HG03175 (cell line): ENCODE results near the gene ARSG.

Source experiments
- ATAC-seq: cut with Tn5 transposase; IDR thresholded peaks from one replicate; pipeline ENCODE4 v1.9.1; 2021; ENCODE audit warnings: mild to moderate bottlenecking, moderate library complexity; ENCODE audit not compliant: unreplicated experiment

The ARSG gene

DNA sequence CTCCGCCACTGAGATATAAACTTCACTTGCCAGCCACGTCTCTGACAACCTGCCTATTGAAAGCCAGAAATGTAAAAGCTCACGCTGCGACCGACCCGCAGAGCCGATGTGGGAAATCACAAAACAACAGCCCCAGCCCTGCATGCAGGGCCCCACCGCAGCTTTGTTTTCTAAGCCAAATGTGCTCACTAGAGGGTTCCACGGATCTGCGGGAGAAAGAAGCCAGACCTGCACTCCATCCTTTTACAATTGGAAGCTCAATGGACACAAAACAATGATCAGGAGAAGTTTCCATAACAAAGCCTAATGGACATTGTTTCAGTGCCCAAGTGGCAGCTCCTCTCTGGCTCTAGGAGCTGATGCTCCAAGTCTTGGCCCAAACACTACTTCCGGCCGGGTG, 132.9 kb downstream of the ARSG start:
- ATAC-seq, result no peak

DNA sequence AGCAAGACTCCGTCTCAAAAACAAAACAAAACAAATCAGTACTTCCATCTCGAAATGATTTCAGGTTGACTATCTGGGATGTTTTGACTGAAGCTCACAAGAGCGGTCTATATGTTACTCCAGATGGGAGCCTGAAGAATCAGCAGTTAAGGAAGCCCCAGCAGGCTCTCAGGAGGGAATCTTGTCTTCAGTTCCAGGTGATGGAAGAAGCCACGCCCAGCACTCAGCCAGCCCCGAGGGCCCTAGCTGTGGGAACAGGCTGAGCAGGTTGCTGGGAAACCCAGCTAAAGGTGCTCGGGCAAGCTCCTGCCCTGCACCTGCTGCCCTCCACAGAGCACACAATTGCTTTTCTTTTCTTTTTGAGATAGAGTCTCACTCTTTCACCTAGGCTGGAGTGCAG, 133.6 kb downstream of the ARSG start:
- no peak for ATAC-seq

DNA sequence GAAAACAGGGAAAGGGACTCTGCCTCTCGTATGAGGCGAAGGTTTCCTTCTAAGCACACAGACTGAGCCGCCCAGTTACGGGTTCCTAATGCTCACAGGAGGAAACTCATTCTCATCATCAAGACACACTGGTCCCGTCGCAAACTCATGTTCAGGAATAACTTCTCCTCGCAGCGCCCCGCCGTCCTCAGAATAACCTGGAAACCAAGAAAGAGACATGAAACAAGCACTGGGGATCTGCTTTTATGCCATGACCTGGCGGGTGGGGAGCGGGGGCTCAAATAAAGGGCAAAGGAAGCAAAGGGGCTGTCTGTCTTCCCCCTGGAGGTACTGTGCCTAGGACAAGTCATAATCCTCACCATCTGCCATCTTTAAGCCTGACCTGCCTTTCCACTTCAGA, 134.7 kb downstream of the ARSG start:
- ATAC-seq, result no peak

DNA sequence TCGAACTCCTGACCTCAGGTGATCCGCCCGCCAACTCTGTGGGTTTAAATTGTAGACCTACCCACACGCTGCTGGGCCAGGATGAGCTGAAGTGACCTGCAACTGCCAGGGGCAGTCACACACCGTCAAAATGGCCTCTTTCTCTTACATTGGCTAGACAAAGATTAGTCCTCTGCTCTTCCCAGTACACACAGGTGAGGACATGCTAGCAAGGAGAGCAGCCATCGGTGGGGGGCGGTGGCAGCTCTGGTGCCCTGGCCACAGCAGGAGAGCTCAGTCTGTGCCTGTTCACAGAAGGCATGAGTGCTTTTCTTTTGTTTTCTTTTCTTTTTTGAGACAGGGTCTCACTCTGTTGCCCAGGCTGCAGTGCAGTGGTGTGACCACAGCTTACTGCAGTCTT, 136.3 kb downstream of the ARSG start:
- ATAC-seq, result no peak

DNA sequence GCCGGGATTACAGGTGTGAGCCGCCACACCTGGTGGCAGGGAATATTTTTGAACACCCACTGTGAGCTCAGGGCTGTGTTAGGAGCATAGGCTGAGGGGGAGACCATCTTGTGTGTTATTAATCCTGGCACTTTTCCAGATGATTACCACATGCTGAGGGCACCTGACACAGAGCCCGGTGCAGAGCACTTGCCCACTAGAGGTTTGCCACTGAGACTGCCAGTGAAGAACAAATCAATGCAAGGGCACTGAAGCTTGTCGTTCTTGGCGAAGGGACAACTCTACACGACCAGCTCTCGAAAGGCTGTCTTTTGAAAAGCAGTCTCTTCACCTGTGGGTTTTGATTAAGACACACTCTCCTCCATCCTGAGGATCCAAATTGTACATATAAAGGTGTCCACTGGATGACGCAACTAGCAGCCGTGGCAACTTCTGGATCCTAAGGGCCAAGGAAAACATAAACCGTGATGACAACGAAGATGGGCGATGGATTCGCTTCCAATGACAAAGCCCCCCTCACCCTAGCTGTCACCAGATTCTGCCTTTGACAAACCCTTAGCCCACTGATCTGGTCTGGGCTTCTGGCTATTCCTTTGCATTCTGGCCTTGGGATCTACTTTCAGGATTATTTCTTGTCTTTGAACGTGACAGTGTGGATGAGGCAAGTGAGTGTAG, 137.3 kb downstream of the ARSG start:
- no peak for ATAC-seq

DNA sequence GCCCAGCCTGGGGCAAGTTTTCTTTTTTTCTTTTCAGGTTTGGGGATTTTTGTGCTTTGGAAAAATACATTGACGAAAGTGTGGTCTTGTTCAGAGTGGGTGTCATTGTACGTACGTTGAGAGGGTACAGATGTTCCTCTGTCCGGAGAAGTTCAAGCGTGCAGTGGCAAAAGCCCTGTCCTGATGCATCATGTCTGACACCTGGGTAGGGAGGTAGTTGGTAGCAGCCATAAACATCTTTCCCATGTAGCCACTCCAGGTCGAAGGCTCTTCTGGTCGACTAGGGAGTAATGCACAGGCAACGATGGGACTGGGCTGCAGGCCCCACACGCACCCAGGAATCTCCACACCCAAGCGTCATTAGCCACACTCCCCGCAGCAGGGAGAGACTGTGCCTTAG, 138.6 kb downstream of the ARSG start:
- ATAC-seq, result no peak

DNA sequence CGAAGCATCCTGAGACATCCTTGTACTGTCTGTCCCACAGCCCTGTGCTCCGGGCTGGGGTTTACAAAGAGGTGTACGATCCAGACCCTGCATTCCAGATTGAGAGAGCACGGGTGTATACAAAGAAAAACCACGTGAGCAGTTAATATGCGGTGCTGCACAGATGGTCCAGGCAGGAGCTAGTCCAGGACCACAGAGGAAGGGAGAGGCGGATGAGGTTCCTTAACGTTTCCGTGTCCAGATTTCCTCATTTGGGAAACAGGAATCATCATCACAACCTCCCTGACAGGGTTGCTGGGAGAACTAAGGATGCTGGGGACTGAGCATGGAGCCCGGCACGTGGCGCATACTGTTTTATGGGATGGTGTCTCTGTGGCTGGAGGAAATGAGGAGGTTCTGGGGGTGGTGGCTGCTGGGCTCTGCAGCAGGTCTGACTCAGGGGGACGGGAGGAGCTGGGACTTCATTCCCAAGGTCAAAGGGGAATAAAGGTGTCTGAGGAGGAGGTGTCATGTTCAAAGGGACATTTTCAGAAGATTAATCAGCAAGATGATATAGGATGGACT, 139.8 kb downstream of the ARSG start:
- no peak for ATAC-seq

DNA sequence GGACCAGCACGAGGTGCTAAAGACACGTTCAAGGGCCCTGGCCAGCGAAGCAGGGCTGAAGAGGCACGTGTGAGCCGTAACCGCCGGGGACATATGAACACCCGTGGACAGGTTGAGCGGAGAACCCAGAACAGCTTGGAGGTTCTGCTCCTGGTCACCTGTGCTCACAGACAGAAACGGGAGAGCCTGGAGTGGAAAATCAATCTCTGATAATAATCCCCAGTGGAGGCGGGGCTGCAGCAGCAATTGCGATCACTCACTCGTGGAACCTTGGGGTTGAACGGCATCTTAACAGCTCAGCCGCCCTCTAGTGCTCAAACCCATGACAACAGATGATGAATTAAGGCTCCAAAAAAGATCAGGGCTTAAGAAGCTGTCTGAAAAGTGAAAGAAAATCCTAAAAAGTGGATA, 140.4 kb downstream of the ARSG start:
- ATAC-seq, result no peak

DNA sequence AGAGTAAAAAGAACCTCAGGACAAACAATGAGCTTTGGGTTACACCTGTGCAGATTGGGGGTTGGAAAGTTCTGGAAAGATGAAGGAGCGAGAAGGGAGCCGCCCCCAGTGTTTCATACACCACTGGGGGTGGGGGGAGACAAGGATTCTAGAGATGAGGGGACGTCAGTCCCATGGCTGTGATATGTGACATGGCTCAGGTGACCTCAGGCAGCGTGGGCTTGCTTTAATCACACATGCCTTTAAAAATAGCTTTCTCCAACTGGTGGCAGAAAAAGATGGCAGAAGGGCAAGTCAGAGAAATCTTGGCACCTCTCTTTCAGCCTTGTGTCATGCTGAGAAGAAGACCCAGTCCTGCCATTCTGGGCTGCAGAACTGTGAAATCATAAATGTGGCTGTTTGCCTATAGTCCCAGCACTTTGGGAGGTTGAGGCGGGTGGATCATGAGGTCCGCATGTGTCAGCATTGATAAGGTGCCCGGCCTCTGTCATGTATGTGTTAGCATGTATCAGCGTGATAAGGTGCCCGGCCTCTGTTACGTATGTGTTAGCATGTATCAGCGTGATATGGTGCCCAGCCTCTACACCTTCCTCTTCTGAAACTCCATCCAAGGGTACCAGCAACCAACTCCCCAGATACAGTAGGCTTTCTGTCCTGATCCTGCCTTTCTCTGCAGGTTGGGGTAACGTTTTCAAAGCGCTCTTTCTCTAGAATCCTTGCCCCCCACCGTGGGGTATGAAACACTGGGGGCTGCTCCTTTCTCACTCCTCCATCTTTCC, 141.0 kb downstream of the ARSG start:
- ATAC-seq, result no peak

DNA sequence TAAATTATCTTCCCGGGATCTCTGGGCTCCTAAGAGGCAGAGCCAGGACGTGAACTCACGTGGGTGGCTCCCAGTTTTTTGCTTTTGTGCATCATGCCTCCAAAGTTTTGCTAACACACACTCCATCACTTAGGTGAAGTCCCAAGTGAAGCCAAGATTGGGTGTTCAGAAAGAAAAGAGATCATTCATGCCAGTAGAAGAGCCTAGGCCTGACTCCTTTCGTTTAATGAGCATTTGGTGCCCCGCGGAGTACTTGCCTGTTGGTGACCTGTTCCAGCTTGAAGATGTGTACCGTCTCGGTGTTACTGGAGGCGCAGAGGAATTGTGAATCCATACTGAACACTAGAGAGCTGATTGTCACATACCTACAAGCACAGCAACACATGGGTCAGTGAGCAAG, 141.9 kb downstream of the ARSG start:
- no peak for ATAC-seq

DNA sequence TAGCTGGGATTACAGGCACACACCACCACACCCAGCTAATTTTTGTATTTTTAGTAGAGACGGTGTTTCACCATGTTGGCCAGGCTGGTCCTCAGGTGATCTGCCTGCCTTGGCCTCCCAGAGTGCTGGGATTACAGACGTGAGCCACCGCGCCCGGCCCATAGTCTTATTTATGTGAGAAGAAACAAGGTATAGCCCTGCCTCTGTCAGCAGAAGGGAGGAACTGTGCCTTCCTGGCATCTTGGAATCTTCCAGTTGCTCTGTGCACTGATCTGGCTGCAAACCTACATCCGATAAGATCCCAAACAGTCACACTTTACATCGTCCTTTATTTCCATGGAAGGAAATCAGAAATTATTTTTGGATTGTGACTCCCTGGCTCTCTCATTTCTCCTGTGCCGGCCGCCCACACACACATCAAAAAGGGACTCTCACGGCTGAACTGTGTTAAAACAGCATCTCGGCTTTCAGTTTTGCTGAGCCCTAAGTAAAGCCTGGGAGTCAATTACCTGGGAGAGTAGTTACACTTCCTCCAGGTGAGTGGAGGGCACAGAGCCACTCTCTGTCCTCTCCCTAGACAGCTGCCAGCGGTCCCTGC, 142.7 kb downstream of the ARSG start:
- ATAC-seq, result no peak

DNA sequence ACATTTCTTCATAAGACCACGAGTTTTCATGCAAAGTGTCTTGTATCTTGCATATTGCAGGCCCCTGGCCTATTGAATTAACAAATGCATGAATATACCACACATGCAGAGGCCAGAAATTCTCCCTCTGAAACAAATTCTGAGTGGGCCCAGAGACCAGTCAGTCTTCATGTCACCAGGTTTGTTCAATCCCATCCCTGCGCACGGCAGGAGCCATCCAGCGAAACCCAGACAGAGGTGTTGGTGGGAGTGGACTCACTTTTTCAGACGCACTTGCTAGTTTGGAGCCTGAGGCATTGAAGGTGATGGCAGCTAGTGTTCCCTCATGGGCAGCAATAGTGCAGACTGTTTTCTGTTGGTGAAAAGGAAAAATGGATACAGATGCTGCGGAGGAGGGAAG, 144.1 kb downstream of the ARSG start:
- ATAC-seq, result no peak

DNA sequence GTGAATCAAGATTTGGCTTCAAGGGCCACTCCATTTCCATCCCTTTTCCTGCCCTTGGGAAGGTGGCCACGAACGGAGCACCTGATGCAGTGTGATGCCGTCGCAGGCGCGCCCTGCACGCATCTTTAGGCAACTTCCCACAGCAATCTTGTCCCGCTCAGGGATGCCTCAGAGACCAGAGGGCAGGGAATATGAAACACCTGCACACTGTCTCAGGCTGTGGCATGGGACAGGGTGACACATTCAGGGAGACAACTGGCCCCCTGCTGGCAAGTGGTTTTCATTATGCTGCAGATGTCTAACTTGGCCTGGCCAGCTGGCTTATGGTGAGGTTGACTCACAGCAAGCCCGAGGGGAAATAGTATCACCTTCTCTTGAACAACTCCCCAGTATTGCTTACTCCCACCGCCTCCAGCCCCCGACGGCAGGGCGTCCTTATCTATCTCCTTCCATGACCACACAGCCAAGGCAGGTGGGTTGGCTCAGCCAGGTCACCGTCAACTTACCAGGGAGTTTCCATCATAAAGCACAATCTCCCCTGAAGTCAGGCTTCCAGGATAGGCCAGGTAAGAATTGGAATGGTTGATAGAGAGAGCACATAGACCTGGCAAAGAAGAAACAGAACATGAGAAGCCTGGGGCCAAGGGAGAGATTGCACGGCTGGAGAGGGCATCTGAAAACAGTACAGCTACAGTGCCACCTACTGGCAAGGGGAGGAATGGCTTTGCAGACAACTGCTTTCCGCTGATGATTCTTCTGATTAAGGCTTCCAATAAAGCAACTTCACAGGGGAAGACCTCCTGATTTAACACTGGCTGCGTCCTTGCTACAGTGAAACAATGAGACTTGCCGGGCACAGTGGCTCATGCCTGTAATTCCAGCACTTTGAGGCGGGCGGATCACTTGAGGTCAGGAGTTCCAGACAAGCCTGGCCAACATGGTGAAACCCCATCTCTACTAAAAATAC, 144.9 kb downstream of the ARSG start:
- ATAC-seq, result peak; percentile 59

DNA sequence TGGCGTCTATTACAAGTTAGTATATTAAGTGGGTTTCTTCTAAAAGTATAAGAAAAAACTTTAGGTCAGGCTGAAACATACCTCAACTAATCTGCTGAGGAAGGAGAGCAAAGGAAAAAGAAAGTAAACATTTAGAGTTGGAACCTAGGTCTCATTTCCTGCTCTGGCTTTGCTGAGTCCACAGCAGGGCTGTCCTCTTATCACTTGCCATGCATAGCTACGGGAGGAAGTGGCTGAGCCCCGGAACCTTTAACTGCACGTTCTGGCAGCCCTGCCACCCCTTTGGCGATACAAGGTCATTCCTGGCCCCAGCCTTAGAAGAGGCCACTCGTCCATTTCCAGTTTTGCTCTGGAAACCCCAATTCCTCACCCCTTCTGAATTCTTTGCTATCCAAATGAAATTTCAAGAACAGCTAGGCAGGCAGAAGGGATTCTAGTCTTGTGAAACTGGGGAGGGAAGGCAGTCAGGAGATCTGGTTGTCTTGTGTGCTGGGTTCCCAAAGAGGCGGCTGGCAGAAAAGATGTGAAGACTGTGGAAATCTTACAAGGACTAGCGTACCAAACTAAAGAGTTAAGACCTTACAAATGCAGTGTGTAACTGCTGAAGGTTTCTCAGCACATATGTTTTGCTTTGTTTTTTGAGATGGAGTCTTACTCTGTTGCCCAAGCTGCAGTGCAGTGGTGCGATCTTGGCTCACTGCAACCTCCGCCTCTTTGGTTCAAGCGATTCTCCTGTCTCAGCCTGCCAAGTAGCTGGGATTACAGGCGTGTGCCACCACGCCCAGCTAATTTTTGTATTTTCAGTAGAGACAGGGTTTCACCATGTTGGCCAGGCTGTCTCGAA, 146.9 kb downstream of the ARSG start:
- peak; percentile 78 for ATAC-seq

DNA sequence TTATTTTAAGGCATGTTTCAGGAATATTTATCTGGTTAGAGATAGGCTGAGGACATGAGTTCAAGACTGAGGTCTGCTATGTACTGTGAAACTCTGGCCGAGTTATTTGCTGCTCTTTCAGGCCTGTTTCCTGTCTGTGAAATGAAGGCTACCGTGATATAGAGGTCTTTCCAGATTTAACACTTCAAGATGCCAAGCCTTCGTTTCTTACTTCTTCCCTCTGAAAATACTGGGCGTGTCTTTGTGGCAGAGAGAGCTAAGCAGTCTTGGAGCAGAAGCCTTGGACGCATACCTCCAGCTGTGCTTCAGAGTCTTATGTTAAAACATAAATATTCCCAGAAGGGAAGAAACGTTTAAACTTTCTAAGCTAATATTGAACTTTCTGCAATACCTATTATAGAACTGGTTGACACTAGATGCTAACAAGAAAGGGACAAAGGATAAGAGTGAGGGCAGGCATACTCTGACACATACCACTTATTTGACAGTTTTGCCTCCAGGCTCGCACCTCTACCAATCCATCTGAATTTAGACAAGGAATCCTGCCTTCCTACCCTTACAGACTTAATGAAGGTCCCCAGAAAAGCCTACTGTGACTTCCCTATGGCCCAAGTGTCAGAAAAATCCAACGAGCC, 148.5 kb downstream of the ARSG start:
- no peak for ATAC-seq

DNA sequence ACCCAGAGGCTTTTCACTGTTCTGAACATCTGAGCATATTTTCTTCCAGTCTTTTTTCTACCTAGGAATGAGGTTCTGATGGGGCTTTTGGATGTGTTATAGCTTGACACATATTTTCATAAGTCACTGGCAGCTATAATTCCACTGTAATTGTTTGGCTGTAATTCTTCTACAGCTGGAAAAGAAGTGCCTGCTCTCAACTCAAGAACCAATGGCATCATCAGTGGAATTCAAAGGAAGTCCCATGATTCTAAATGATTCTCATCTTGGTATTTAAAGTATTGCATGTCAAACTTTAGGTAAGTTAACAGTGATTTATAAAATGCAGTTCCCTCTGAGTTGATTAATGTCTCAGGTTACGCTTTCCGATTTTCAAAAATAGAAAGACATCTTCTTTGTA, 149.2 kb downstream of the ARSG start:
- no peak for ATAC-seq

DNA sequence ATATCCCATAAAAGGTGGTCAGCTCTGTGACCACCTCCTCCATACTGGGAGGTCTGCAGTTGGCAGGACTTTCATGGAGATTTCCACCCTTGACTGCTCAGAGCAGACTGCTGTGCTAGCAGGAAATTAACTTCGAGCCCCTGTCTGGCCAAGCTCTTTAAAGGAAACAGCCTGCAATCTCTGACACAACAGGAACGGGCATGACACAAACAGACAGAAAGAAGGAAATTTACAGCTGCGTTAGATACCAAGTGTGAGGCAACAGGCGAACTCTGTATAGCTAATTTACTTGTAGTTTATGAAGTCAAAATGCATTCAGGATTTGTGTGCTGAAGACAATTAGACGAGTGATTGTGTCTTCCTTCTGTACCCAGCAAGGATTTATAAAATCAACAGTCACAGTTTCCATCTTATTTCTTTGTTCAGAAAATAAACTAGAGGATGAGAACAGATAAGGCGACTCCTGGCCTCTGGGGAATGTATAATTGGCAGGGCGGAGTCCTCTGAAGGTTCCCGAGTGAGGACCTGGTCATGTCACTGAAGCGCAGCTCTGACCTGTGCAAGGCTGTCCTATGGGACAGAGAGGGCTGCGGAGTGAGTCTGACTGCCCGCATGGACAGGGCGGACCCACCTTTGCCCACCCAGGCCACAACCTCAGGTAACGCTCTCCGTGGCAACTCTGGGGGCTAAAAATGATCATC, 149.9 kb downstream of the ARSG start:
- ATAC-seq, result no peak

DNA sequence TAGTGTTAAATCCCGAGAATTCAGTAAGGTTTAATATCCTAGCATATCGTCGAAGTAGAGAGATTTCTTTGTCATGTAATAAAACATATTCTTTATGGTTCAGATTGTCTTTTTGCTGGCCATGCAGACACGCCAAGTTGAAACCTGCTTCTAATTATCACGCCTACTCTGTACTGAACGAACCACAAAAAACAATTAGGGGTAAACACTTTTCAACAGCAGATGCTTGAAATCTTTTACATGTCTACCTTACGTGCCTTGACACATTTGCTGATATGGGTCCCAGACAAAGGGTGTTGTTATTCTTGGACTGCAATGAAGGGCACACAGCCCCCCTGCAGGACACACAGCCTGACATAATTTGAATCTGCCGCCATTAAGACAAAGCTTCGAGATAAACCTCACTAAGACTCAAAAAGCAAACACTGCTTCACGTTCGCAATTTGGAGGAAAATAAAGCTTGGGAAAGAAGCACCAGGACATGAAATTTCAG, 152.7 kb downstream of the ARSG start:
- ATAC-seq, result no peak

DNA sequence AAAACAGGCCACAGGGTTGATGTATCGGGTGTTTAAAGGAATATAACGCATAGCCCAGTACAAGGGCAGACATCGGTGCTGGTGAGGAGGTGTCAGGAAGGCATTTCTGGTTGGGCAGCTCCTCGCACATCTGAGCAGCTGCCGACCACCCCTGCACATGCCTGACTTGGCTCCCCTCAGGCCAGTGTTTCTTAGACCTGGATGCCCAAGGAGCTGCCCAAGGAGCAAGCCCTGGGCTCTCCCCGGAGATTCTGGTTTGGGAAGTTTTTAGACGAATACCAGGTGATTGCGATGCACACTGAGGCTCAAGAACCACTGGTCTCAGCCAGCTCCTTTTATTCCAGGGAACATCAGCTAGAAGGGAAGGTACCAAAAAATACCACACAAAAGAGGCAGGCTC, 154.4 kb downstream of the ARSG start:
- no peak for ATAC-seq
